Activated CD4-positive, alpha-beta T cell treated with anti-CD3 and anti-CD28 coated beads, Interleukin-2, Interleukin-6, amounts not matched to agents 100 ng/mL and 50 ng/mL, durations not matched to agents 16 hours and 8 hours (primary cell): ENCODE data around the gene FARP1.

Source experiments
- DNase-seq: peaks from one replicate; pipeline ENCODE4 v3.0.0-alpha.2; 2020

FARP1 gene

GRCh38 chr13:98371516-98372023 is 228.7 kb downstream of the FARP1 start:
- no peak for DNase-seq

DNA sequence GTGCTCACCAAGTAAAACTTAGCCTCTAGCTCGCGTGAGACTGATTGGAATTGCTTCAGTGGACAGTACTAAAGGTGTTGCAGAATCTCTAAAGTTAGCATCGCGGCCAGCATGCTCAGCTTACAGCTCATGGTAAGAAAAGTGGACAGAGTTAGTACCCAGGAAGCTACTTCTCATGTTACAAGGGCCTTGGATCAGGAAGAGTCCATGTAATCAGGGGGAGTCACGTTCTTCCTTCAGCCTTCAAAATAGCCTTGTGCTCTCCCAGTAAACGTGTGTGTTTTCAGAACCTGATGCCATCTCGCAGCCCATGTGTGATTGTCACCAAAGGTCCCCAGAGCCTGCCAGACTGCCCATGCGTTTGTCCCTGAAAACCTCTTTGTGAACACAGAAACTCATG is 230.0 kb downstream of the FARP1 start:
- no peak for DNase-seq

- no peak for DNase-seq
Observed at GRCh38 chr13:98374750-98375149, 231.9 kb downstream of the FARP1 start.

DNA sequence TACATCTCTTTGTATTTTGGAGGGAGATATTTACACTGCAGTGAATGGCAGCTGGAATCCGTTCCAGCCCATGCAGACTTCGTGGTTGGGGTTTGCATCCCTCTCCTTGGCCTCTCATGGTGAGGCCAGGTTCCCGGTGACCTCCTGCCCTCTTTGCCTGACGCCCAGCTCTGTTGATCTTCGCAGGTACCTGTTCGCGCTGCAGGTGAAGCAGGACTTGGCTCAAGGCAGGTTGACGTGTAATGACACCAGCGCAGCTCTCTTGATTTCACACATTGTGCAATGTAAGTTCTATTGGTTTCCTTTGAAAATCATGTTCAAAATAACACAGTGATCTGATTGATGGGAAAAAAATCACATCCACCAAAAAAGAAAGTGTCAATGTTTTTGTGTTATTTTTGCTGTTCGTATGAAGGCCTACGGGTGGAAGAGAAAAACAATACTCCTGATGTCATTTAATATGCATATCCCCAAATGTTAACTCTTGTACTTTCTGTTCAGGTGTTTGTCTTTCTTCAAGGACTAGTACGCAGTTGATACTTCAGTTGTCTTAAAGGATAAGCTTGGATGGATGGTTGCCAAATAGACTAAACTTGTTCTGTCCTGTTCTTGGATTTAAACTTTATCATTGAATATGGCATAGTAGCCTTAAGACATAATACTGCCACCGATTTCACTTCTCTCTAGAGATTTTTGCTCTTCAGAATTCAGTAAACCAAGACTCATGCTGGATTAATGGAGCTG is 234.9 kb downstream of the FARP1 start:
- DNase-seq = no peak

- DNase-seq = no peak
Observed at GRCh38 chr13:98384739-98385138, 241.8 kb downstream of the FARP1 start.

DNA sequence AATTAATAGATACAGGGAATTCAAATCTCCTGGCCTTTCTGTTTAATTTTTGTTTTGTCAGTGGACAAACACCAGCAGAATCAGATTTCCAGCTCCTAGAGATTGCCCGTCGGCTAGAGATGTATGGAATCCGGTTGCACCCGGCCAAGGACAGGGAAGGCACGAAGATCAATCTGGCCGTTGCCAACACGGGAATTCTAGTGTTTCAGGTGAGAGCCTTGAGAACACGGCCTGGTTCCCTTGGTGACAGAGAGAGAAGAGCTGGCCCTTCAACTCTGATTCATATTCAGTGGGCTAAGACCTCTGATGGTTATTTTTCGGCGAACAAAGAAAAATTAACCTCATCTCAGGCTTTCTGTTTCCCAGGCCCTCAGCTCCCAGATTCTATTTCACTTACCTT is 242.7 kb downstream of the FARP1 start:
- DNase-seq = no peak

DNA sequence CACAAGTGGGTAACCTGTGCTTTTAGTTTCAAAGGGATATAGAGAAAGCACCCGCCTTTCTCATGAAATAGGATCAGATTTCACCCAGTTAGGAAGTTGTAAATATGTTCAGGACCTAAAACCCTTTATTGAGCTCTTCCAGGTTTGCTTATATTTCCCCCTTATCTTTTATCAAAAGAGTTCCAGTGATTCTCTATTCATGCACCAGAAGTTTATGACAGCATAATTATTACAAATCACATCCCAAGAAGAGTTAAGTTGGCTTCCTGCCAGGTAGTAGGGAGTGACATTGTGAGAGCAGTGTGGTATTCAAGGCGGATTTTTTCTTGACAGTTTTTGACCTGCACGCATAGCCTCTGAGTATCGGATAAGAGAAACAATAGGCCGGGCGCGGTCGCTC is 243.7 kb downstream of the FARP1 start:
- no peak for DNase-seq

DNA sequence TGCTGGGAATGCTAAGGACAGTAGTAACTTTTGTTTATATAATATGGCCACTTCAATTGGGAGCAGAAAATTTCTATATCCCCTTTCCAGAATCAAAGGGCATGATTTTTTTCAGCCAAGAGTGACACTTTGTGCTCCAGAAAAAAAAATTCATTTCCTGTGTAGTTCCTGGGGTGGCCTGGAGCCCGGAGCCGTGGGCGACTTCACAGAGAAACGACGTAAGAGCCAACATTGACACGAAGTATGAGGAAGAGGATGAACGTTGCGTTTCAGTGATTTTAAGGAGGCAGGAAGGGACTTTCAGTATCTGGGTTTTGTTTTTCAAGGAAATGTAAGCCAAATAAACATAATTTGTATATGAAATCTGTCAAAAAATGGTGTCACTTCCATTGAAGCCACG is 246.4 kb downstream of the FARP1 start:
- DNase-seq = no peak

DNA sequence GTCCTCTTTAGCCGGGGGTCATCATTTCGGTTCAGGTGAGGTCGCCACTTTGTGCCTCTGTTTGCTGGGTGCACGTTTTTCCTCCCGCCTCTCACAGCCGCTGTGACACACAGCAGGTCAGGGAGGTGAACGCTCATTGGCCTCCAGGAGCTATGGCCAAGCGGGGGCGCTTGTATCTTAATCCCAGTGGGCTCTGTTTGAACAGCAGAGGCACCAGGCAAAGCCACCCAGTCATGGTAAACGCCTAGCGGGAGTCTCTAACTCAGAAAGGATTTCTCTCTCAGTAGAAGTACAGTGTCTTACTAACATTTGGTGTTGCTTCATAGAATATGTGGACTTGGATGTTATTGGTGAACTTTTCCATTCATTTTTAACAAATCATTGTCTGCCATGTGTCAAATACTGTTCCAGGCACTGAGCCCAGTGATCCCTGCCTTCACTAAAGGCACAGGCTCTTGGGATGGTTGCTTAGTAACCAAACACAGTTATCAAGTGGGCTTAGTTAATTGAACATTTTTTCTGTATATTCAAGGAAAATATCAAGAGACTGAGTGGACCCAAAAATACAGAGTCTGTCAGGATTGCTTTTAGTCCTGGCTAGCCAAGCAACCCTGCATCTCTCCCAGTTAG is 247.3 kb downstream of the FARP1 start:
- DNase-seq = no peak

DNA sequence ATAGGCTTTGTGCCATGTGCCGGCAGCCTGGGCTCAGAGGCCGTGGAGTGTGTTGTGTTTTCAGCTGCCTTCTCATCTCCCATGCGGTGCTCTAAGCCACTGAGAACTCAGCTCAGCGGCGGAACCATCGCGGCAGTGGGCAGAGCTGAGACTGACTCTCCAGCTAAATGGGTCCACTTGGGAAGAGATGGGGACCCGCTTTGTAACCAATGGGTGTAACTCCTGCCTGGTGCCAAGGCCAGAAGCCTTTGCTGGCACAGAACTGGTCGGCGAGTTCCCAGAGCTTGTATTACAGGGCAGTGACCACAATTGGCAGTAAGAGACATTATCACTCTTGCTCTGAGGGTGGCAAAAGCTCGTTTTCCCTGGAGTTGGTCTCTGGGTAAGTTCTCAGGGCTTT is 251.0 kb downstream of the FARP1 start:
- DNase-seq = no peak

DNA sequence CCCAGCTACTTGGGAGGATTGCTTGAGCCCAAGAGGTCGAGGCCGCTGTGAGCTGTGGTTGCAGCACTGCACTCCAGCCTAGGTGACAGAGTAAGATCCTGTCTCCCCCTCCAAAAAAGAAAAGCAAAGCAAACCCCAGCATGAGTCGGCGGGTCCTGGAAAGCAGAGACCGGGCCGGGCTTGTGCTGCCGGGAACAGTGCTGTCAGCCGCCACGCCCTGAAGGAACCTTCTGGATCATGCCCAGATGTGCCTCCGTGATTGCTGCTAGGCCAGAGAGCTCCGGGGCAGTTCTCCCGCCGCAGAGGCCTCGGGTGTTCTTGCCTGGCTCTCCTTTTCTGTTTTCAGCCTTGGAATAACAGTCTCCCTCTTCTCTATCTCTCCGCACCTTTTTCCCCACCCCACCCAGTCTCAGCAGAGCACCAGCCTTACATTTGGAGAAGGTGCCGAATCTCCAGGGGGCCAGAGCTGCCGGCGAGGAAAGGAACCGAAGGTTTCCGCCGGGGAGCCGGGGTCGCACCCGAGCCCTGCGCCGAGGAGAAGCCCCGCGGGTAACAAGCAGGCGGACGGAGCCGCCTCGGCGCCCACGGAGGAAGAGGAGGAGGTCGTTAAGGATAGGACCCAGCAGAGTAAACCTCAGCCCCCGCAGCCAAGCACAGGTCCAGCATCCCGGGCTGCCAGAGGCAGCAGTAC is 252.1 kb downstream of the FARP1 start:
- DNase-seq = no peak

DNA sequence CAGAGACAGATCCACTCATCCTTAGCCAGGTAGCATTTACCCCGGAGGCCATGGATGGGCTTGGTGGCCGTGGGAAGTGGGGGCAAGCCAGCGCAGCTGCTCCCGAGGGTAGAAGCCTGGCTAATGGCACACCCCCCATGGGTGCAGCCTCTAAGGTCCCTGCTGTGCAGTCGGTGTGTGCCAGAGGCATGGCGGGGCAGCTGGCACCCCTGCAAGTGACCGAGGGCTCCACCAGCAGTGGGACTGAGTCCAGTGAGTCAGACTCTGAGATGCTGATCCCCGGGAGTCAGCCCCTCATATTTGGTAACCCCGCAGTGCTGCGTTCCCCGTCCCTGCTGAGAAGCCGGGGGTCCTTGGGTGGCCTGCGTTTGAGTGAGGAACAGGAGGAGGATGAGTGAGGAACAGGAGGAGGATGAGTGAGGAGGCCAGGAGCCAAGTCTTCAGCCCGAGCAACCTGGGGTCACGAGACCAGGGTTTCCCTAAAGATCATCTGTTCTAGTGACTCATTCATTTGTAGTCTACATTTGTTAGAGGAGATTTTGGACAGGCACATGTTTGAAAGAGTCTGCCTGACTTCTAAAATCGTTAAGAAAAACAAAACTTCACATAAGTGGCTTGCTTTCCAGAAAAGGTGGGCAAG is 253.3 kb downstream of the FARP1 start:
- no peak for DNase-seq

DNA sequence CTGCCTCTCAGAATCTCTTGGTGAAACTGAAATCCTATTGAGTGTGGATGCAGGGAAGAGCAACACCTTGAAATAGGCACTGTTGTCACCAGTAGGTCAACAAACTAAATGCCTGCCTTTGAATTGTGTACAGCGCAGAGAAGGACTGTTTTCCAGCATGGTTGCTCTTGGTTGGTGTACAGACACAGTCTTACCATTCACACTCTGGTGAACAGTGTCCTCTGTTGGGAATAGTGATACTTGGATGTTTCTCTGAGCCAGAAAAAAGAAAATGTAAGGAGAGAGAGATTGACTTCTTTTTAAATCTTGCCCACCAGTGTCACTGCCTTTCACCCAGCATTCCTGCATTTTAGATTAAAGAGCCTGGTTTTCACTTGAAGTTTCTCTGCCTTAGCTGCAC is 254.3 kb downstream of the FARP1 start:
- no peak for DNase-seq

- DNase-seq = no peak
Observed at GRCh38 chr13:98397861-98398260, 255.0 kb downstream of the FARP1 start.

DNA sequence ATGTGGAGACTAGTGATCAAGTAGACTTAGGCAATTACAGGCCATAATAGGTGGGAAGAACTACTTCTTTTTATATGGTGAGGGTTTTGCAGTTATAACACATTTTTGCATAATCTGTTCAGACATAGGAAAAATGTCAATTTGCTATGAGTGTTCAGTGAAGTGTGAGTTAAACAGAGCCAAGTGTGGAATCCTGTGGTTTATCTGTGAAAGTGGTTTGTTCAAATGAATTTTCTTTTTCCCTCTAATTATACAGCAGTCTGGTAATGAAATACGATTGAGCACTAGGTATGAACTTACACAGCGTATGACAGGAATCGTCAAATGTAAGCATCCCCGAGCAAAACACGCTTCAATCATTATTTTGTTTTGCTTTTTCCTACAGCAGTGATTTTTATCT is 255.7 kb downstream of the FARP1 start:
- DNase-seq = no peak

GRCh38 chr13:98399756-98400155 is 256.9 kb downstream of the FARP1 start:
- DNase-seq = no peak

DNA sequence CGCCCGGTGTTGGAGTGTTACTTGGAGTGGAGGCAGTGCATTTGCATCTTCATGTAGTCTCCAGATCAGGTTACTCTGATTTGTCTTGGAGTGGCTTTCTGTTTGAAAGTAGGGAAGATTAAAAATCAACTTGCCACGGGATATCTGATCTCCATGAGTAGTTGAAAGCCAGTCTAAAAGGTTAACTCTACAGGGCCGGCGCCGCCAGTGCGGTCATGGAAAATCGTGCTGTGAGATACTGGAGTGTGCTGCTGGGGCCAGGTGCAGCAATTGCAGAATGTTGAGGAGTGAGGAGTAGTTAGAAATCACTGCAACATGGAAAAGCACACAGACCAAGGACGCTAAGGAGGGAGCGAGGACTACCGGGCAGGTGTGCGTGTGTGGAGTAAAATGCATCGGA is 259.0 kb downstream of the FARP1 start:
- DNase-seq = no peak

- no peak for DNase-seq
Observed at GRCh38 chr13:98403076-98403475, 260.2 kb downstream of the FARP1 start.

DNA sequence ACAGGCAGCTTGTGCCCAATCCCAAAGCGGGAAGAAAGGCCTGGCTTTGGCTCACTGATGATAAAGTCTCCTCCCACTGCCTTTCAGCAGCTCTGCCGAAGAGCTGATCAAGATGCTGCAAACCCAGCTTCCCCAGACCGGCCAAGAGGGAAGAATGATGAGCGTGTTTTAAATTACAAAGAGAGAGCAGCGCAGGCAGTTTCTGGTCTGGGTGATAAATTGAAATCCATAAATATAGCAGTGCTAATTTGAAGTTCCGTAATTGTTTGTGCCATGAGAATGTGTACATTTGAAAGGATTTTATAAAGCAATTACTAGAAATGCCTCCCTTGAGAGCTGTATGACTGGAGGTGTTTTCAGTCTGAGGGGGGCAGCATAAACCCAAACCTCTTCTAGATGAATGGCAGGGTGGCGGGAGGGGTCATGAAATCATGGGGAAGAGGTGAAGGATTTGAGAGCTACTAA is 262.2 kb downstream of the FARP1 start:
- DNase-seq = no peak

GRCh38 chr13:98405690-98406344 is 262.9 kb downstream of the FARP1 start:
- no peak for DNase-seq

- no peak for DNase-seq
Observed at GRCh38 chr13:98406427-98406826, 263.5 kb downstream of the FARP1 start.

DNA sequence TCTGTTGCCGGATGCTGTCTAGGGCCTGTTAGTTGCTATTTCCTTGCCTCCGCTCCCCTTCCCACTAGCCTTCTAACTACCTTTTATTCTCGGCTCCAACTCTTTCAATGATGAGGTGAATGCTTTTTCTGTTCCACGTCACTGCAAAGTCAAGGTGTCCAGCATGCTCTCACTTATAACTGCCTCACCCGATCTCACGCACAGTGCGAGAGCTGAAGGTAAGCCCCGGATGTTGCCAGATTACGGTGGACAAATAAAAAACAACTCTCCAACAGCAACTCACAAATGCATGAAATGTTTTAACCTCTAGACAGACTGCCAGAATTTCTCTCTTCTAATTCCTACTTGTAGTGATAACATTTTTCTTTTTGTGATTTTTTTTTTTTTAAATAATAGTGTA is 264.1 kb downstream of the FARP1 start:
- no peak for DNase-seq

DNA sequence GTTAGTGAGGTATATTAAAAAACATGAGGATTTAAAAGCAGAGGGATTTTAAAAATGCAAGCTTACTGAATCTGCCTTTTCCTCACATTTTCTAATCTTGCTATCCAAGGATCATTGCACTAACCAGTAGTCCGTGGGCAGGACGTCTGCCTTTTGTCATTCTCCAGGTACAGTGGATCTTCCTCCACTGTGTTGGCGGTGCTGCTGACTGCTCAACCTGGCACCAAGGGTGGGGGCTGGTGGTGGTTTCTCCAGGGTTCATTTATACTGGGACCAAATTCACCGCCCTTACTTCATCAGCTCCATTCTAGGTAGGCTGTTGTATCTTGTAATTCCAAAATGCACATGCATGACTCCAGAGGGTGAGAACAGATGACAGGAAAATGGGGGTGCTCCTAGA is 264.7 kb downstream of the FARP1 start:
- no peak for DNase-seq
